Measurements from ENCODE around the gene DOK6.

Gene DOK6

DNA sequence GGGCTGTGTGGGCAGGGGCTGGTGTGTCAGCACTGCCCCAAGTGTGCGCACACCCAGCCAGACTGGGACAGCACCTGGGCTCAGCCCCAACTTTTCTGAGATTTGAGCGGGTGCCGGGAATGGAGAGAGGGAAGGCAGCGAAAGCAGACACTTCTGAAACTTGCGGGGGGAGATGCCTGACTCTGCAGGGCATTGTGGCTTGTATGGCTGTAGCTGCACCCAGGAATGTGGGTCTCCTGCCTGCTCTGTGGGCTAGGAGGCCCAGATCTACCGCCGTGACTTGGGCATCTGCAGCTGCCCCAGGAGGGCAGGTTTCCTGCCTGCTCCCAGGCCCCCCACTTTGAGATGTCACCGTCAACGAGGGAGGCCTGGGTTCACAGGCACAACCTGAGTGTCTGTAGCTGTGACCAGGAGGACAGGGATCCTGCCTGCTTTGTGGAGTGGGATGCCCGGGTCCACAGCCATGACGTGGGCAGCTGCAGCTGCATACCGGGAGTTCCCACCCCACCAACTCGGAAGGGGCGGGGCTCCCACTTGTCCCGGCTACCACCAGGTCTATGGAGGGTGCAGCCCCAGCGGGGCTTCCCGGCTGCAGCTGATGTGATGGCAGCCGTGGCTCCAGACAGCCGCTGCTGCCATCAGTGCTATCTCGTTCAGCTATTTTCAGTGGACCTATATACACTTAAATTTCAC lies 95.3 kb downstream of the DOK6 start:
- in situ Hi-C loops (cut with MboI; ENCODE audit: low sequenced_read_pairs, unreplicated experiment), result no loop called here

DNA sequence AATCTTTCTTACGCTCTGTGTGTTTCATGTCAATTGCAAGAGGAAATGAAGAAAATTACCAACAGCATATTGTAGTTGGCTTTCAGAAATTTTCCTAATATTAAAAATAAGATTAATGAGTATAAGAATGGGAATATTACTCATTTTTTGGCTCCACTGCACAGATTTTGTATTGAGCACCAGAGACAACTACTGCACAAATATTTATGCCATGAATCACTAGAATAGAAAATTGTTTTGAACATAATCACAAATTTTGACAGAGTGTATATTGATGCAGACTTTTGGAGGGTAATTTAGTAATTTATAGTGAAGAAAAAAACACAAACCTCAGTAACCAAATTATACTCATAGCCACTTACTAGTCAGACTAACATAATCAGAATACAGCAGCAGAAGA lies 118.3 kb downstream of the DOK6 start:
- in situ Hi-C loops (cut with MboI; ENCODE audit: low sequenced_read_pairs, unreplicated experiment), result no loop called here
- no peak for DNase-seq (ENCODE audit: low spot score)
- no peak for TF ChIP-seq CTCF (IDR thresholded peaks at IDR 0.05; ENCODE audit: borderline replicate concordance, control extremely low read depth, extremely low read depth, insufficient read depth, missing control alignments)

More for the DNA sequence above, 95.3 kb downstream of the DOK6 start:
- no peak for DNase-seq (ENCODE audit: low spot score)
- no peak for TF ChIP-seq CTCF (IDR thresholded peaks at IDR 0.05; ENCODE audit: borderline replicate concordance, control extremely low read depth, extremely low read depth, insufficient read depth, missing control alignments)

GRCh38 chr18:69523582-69523981 lies 122.9 kb downstream of the DOK6 start:
- no peak for DNase-seq (ENCODE audit: low spot score)
- in situ Hi-C loops (cut with MboI; ENCODE audit: low sequenced_read_pairs, unreplicated experiment), result no loop called here
- TF ChIP-seq CTCF (IDR thresholded peaks at IDR 0.05; ENCODE audit: borderline replicate concordance, control extremely low read depth, extremely low read depth, insufficient read depth, missing control alignments), result no peak

DNA sequence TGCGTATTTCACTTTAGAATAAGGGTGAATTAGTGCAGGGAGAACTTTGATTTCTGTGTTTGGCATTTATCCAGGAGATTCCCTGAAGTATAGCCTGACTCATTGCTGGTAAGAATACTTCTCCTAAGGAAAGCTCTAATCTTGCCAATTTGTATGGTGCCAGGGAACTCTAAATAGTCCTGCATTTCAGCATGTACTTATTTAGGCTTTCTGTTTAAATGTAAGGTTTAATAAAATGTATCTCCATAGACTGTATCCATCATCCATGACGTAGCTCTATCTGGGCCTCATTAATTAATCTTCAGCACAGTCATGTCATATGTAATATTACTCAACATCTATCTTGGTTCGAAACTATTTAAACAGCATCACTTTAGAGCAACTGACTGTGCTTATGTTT lies 127.7 kb downstream of the DOK6 start:
- in situ Hi-C loops (cut with MboI; ENCODE audit: low sequenced_read_pairs, unreplicated experiment), result no loop called here
- no peak for DNase-seq (ENCODE audit: low spot score)
- no peak for TF ChIP-seq CTCF (IDR thresholded peaks at IDR 0.05; ENCODE audit: borderline replicate concordance, control extremely low read depth, extremely low read depth, insufficient read depth, missing control alignments)

- no peak for DNase-seq (ENCODE audit: low spot score)
- TF ChIP-seq CTCF (IDR thresholded peaks at IDR 0.05; ENCODE audit: borderline replicate concordance, control extremely low read depth, extremely low read depth, insufficient read depth, missing control alignments), result no peak
- in situ Hi-C loops (cut with MboI; ENCODE audit: low sequenced_read_pairs, unreplicated experiment), result no loop called here
Measured at GRCh38 chr18:69529151-69529550, 128.5 kb downstream of the DOK6 start.

- no peak for DNase-seq (ENCODE audit: low spot score)
- in situ Hi-C loops (cut with MboI; ENCODE audit: low sequenced_read_pairs, unreplicated experiment), result no loop called here
- TF ChIP-seq CTCF (IDR thresholded peaks at IDR 0.05; ENCODE audit: borderline replicate concordance, control extremely low read depth, extremely low read depth, insufficient read depth, missing control alignments), result no peak
Measured at GRCh38 chr18:69531973-69532372, 131.3 kb downstream of the DOK6 start.

Data from GM13976 (cell line).